ENCODE data around the gene SLC9A3.

Gene SLC9A3

GRCh38 chr5:463301-463700 lies 60.9 kb downstream of the SLC9A3 start:
- Histone ChIP-seq H4K91ac (ENCODE audit: low read depth, low read length) (no peak overlapping the region), H3K4me3 (ENCODE audit: low read depth, low read length) (no peak overlapping the region), H3K36me3 (ENCODE audit: control insufficient read depth in 1 of 2, insufficient read depth in 2 of 2, low read length in 2 of 2) (peaks cover 51 to 62% of the 10 kb centered on the region in 2 experiments), H3K9me3 (ENCODE audit: insufficient read depth, low read depth, low read length) (no peaks in the 10 kb centered on the region), H3K27ac (ENCODE audit: low read depth, low read length) (no peak overlapping the region), H3K79me1 (ENCODE audit: low read length) (no peaks in the 10 kb centered on the region), H3K27me3 (ENCODE audit: insufficient read depth, low read length) (no peaks in the 10 kb centered on the region), H2BK120ac (ENCODE audit: insufficient read depth, low read length, poor library complexity) (no peak overlapping the region), H2AFZ (ENCODE audit: insufficient read depth, low read length, poor library complexity) (no peak overlapping the region), H3K23ac (ENCODE audit: low read length) (no peak overlapping the region), H3K14ac (ENCODE audit: low read length) (no peak overlapping the region), H3K18ac (ENCODE audit: low read length) (no peak overlapping the region), H3K4ac (ENCODE audit: low read depth, low read length) (no peak overlapping the region), H2BK12ac (ENCODE audit: low read length) (no peak overlapping the region), H4K12ac (ENCODE audit: low read depth, low read length) (no peak overlapping the region), H2AK5ac (ENCODE audit: low read length) (no peak overlapping the region), H4K8ac (ENCODE audit: low read depth, low read length) (no peak overlapping the region), H3K4me1 (ENCODE audit: control insufficient read depth in 1 of 2, insufficient read depth in 2 of 2, low read length in 2 of 2) (peaks cover 2 to 6% of the 10 kb centered on the region in 2 experiments), H2BK5ac (ENCODE audit: low read depth, low read length, poor library complexity) (no peak overlapping the region), H3K4me2 (ENCODE audit: low read length) (no peak overlapping the region), H3K79me2 (ENCODE audit: control insufficient read depth, insufficient read depth, low read length, poor library complexity) (no peaks in the 10 kb centered on the region), H3K9ac (ENCODE audit: low read length) (no peak overlapping the region)
- no peak for DNase-seq
- no CpG with 5 or more reads among the region's 7 CpGs for WGBS (ENCODE audit: extremely low coverage, insufficient coverage, insufficient read length)

GRCh38 chr5:462051-462481 lies 62.2 kb downstream of the SLC9A3 start:
- Histone ChIP-seq H3K36me3 (ENCODE audit: control insufficient read depth in 1 of 2, insufficient read depth in 2 of 2, low read length in 2 of 2) (peaks cover 59 to 72% of the 10 kb centered on the region in 2 experiments), H3K23ac (ENCODE audit: low read length) (no peak overlapping the region), H3K27me3 (ENCODE audit: insufficient read depth, low read length) (no peaks in the 10 kb centered on the region), H3K9ac (ENCODE audit: low read length) (no peak overlapping the region), H3K4me2 (ENCODE audit: low read length) (no peak overlapping the region), H3K79me2 (ENCODE audit: control insufficient read depth, insufficient read depth, low read length, poor library complexity) (no peaks in the 10 kb centered on the region), H2BK12ac (ENCODE audit: low read length) (no peak overlapping the region), H3K4ac (ENCODE audit: low read depth, low read length) (no peak overlapping the region), H2BK120ac (ENCODE audit: insufficient read depth, low read length, poor library complexity) (no peak overlapping the region), H4K91ac (ENCODE audit: low read depth, low read length) (no peak overlapping the region), H3K14ac (ENCODE audit: low read length) (no peak overlapping the region), H4K8ac (ENCODE audit: low read depth, low read length) (no peak overlapping the region), H3K9me3 (ENCODE audit: insufficient read depth, low read depth, low read length) (no peaks in the 10 kb centered on the region), H2AK5ac (ENCODE audit: low read length) (no peak overlapping the region), H3K4me3 (ENCODE audit: low read depth, low read length) (no peak overlapping the region), H3K79me1 (ENCODE audit: low read length) (no peaks in the 10 kb centered on the region), H2BK5ac (ENCODE audit: low read depth, low read length, poor library complexity) (no peak overlapping the region), H3K18ac (ENCODE audit: low read length) (no peak overlapping the region), H3K27ac (ENCODE audit: low read depth, low read length) (no peak overlapping the region), H3K4me1 (ENCODE audit: control insufficient read depth in 1 of 2, insufficient read depth in 2 of 2, low read length in 2 of 2) (peaks cover 2 to 6% of the 10 kb centered on the region in 2 experiments), H4K12ac (ENCODE audit: low read depth, low read length) (no peak overlapping the region), H2AFZ (ENCODE audit: insufficient read depth, low read length, poor library complexity) (no peak overlapping the region)
- no peak for DNase-seq
- WGBS (ENCODE audit: extremely low coverage, insufficient coverage, insufficient read length) = no CpG with 5 or more reads among the region's 24 CpGs

GRCh38 chr5:460273-460625 lies 64.0 kb downstream of the SLC9A3 start:
- no peaks in the 10 kb centered on the region for H3K79me2 ChIP-seq (ENCODE audit: control insufficient read depth, insufficient read depth, low read length, poor library complexity)
- H4K12ac ChIP-seq (ENCODE audit: low read depth, low read length) = no peak overlapping the region
- no peaks in the 10 kb centered on the region for H3K9me3 ChIP-seq (ENCODE audit: insufficient read depth, low read depth, low read length)
- DNase-seq = no peak
- no peak overlapping the region for H2AFZ ChIP-seq (ENCODE audit: insufficient read depth, low read length, poor library complexity)
- no peaks in the 10 kb centered on the region for H3K27me3 ChIP-seq (ENCODE audit: insufficient read depth, low read length)
- H3K4me3 ChIP-seq (ENCODE audit: low read depth, low read length) = no peak overlapping the region
- H4K91ac ChIP-seq (ENCODE audit: low read depth, low read length) = no peak overlapping the region
- no peak overlapping the region for H3K4me2 ChIP-seq (ENCODE audit: low read length)
- no peak overlapping the region for H2BK5ac ChIP-seq (ENCODE audit: low read depth, low read length, poor library complexity)
- H3K4me1 ChIP-seq (ENCODE audit: control insufficient read depth in 1 of 2, insufficient read depth in 2 of 2, low read length in 2 of 2) = peaks cover 2 to 6% of the 10 kb centered on the region in 2 experiments
- no CpG with 5 or more reads among the region's 8 CpGs for WGBS (ENCODE audit: extremely low coverage, insufficient coverage, insufficient read length)
- H3K23ac ChIP-seq (ENCODE audit: low read length) = no peak overlapping the region
- H2AK5ac ChIP-seq (ENCODE audit: low read length) = no peak overlapping the region
- no peaks in the 10 kb centered on the region for H3K79me1 ChIP-seq (ENCODE audit: low read length)
- peaks cover 55 to 67% of the 10 kb centered on the region in 2 experiments for H3K36me3 ChIP-seq (ENCODE audit: control insufficient read depth in 1 of 2, insufficient read depth in 2 of 2, low read length in 2 of 2)
- no peak overlapping the region for H3K27ac ChIP-seq (ENCODE audit: low read depth, low read length)
- no peak overlapping the region for H3K9ac ChIP-seq (ENCODE audit: low read length)
- H3K14ac ChIP-seq (ENCODE audit: low read length) = no peak overlapping the region
- H3K18ac ChIP-seq (ENCODE audit: low read length) = no peak overlapping the region
- H3K4ac ChIP-seq (ENCODE audit: low read depth, low read length) = no peak overlapping the region
- H2BK12ac ChIP-seq (ENCODE audit: low read length) = no peak overlapping the region
- no peak overlapping the region for H2BK120ac ChIP-seq (ENCODE audit: insufficient read depth, low read length, poor library complexity)
- H4K8ac ChIP-seq (ENCODE audit: low read depth, low read length) = no peak overlapping the region

- Histone ChIP-seq H3K4me1 (ENCODE audit: control insufficient read depth in 1 of 2, insufficient read depth in 2 of 2, low read length in 2 of 2) (peaks cover 2 to 6% of the 10 kb centered on the region in 2 experiments), H4K91ac (ENCODE audit: low read depth, low read length) (no peak overlapping the region), H2AFZ (ENCODE audit: insufficient read depth, low read length, poor library complexity) (no peak overlapping the region), H3K23ac (ENCODE audit: low read length) (no peak overlapping the region), H2BK5ac (ENCODE audit: low read depth, low read length, poor library complexity) (no peak overlapping the region), H3K9me3 (ENCODE audit: insufficient read depth, low read depth, low read length) (peaks cover 3% of the 10 kb centered on the region), H2BK12ac (ENCODE audit: low read length) (no peak overlapping the region), H4K8ac (ENCODE audit: low read depth, low read length) (no peak overlapping the region), H3K4me3 (ENCODE audit: low read depth, low read length) (no peak overlapping the region), H4K12ac (ENCODE audit: low read depth, low read length) (no peak overlapping the region), H3K79me2 (ENCODE audit: control insufficient read depth, insufficient read depth, low read length, poor library complexity) (no peaks in the 10 kb centered on the region), H3K27me3 (ENCODE audit: insufficient read depth, low read length) (no peaks in the 10 kb centered on the region), H3K9ac (ENCODE audit: low read length) (no peak overlapping the region), H3K14ac (ENCODE audit: low read length) (no peak overlapping the region), H2BK120ac (ENCODE audit: insufficient read depth, low read length, poor library complexity) (no peak overlapping the region), H3K4ac (ENCODE audit: low read depth, low read length) (no peak overlapping the region), H3K18ac (ENCODE audit: low read length) (no peak overlapping the region), H3K4me2 (ENCODE audit: low read length) (no peak overlapping the region), H3K79me1 (ENCODE audit: low read length) (no peaks in the 10 kb centered on the region), H3K36me3 (ENCODE audit: control insufficient read depth in 1 of 2, insufficient read depth in 2 of 2, low read length in 2 of 2) (peaks cover 54 to 66% of the 10 kb centered on the region in 2 experiments), H3K27ac (ENCODE audit: low read depth, low read length) (no peak overlapping the region), H2AK5ac (ENCODE audit: low read length) (no peak overlapping the region)
- DNase-seq = no peak
- no CpG with 5 or more reads among the region's 24 CpGs for WGBS (ENCODE audit: extremely low coverage, insufficient coverage, insufficient read length)
Measured at GRCh38 chr5:459562-460272, 64.5 kb downstream of the SLC9A3 start.
